HepG2 (cell line): ENCODE data around the gene RASSF7. TPM values are rescaled to one million over a fixed set of nuclear protein-coding genes. Genes with fewer than 3 reads are reported as not detected.

ENCODE experiments used
- AGO2 ChIP-seq: fragments of 200-400 bp; formaldehyde crosslinking; optimal IDR thresholded peaks from 2 replicates; pipeline ENCODE3; 2017; ENCODE audit warnings: mild to moderate bottlenecking, low read depth, low read length, moderate library complexity
- AKAP8 ChIP-seq: sonication (generic); formaldehyde crosslinking; IDR thresholded peaks from 2 replicates; pipeline ENCODE4 v1.5.1; 2020; ENCODE audit warnings: mild to moderate bottlenecking, missing genetic modification reagents
- ATRX ChIP-seq: sonication (generic); formaldehyde crosslinking; IDR thresholded peaks from 2 replicates; pipeline ENCODE4 v1.4.0; 2020; ENCODE audit warnings: missing genetic modification reagents, borderline replicate concordance
- CTCF ChIP-seq: sonication (generic); formaldehyde crosslinking; IDR thresholded peaks from 2 replicates; pipeline ENCODE4 v1.5.0; 2020; ENCODE audit warnings: mild to moderate bottlenecking, missing genetic modification reagents, moderate library complexity
- HIC2 ChIP-seq: sonication (generic); formaldehyde crosslinking; IDR thresholded peaks from 2 replicates; pipeline ENCODE4 v1.9.0; 2022; ENCODE audit warnings: low read depth, missing genetic modification reagents
- HMGXB4 ChIP-seq, 2 experiments: sonication (generic) in 1 of 2; formaldehyde crosslinking in 1 of 2; IDR thresholded peaks; 2 replicates each; pipeline versions ENCODE4 v1.4.0 to v1.6.1; 2018 to 2020; ENCODE audit warnings: missing genetic modification reagents in 2 of 2, borderline replicate concordance in 1 of 2, low read depth in 1 of 2, mild to moderate bottlenecking in 1 of 2, missing biosample characterization in 1 of 2
- KDM4B ChIP-seq: sonication (generic); formaldehyde crosslinking; IDR thresholded peaks from 2 replicates; pipeline ENCODE4 v1.4.0; 2020; ENCODE audit warnings: missing genetic modification reagents
- NONO ChIP-seq, 2 experiments: fragments of 450-650 bp in 1 of 2; sonication (generic) in 1 of 2; formaldehyde crosslinking in 1 of 2; IDR thresholded peaks in 1 of 2; conservative IDR thresholded peaks in 1 of 2; 2 replicates each; pipeline versions ENCODE4 v1.6.1 to v1.8.0; 2017 to 2022; ENCODE audit warnings: mild to moderate bottlenecking in 1 of 2, missing genetic modification reagents in 1 of 2, moderate library complexity in 1 of 2
- NR0B2 ChIP-seq: sonication (generic); formaldehyde crosslinking; IDR thresholded peaks from 2 replicates; pipeline ENCODE4 v1.4.0; 2020; ENCODE audit warnings: mild to moderate bottlenecking, missing genetic modification reagents
- POLR2G ChIP-seq: fragments of 200-400 bp; formaldehyde crosslinking; IDR thresholded peaks from 2 replicates; pipeline ENCODE4 v1.6.1; 2018; ENCODE audit warnings: mild to moderate bottlenecking, low read depth, low read length, moderate library complexity
- RAD21 ChIP-seq: fragments of 450-650 bp; formaldehyde crosslinking; IDR thresholded peaks from 2 replicates; pipeline ENCODE4 v1.5.0; 2020; ENCODE audit warnings: mild to moderate bottlenecking
- ZBTB39 ChIP-seq: sonication (generic); formaldehyde crosslinking; IDR thresholded peaks from 2 replicates; pipeline ENCODE4 v1.5.0; 2020; ENCODE audit warnings: missing genetic modification reagents
- ZHX1 ChIP-seq: sonication (generic); formaldehyde crosslinking; IDR thresholded peaks from 2 replicates; pipeline ENCODE4 v1.8.1; 2022; ENCODE audit warnings: low read depth, mild to moderate bottlenecking, missing genetic modification reagents
- ZNF235 ChIP-seq: sonication (generic); formaldehyde crosslinking; IDR thresholded peaks from 2 replicates; pipeline ENCODE4 v1.8.1; 2023; ENCODE audit warnings: mild to moderate bottlenecking, missing genetic modification reagents, borderline replicate concordance
- ZNF572 ChIP-seq: sonication (generic); formaldehyde crosslinking; IDR thresholded peaks from 2 replicates; pipeline ENCODE4 v1.5.1; 2020; ENCODE audit warnings: mild to moderate bottlenecking, missing genetic modification reagents
- ZNF720 ChIP-seq: sonication (generic); formaldehyde crosslinking; IDR thresholded peaks from 2 replicates; pipeline ENCODE4 v1.4.0; 2020; ENCODE audit warnings: missing genetic modification reagents
- polyA plus RNA-seq, 8 experiments: library from polyadenylated mRNA; depleted of rRNA in 3 of 8; stranded (reverse) in 7 of 8; unstranded in 1 of 8; fragments of >200 nt; fragmentation: Illumina TruSeq in 4 of 8; extraction: Trizol in 4 of 8; gene quantifications; 2 replicates each; pipeline versions ENCODE4 v1.2.1 to v1.2.3, GENCODE V29; 2011 to 2016; ENCODE audit warnings: low read depth in 4 of 8, missing spikeins in 1 of 8, mixed read lengths in 1 of 8; ENCODE audit not compliant: insufficient read depth in 1 of 8
- total RNA-seq, 5 experiments: library from RNA; depleted of rRNA; stranded (reverse); fragments of >200 nt; fragmentation: Illumina TruSeq; extraction: Trizol; gene quantifications; 2 replicates each; pipeline ENCODE4 v1.2.3, GENCODE V29; 2016; ENCODE audit warnings: low read depth in 1 of 5

RASSF7 gene
- total and polyA plus RNA-seq, 2 of the 13 experiments (the other 11 are each of a cell fraction or from before 2014, with no cell fraction given): 20.2 to 28.6 TPM

- peak; percentile 63; the same call in 1 of the 2 replicates for TF ChIP-seq ZNF235 (CRISPR knock-in tag)
- TF ChIP-seq ZBTB39: no peak
- TF ChIP-seq NONO (IDR thresholded peaks at IDR 0.05): no peak
- TF ChIP-seq NONO (CRISPR knock-in tag; conservative IDR thresholded peaks at IDR 0.05): 0 out of 2 replicates have a peak, but pooled peaks have one; percentile 23
- TF ChIP-seq KDM4B: no peak
- TF ChIP-seq RAD21 (CRISPR knock-in tag): 0 out of 2 replicates have a peak, but pooled peaks have one; percentile 19
- no peak for TF ChIP-seq ZNF720 (CRISPR knock-in tag)
- TF ChIP-seq POLR2G: peak; percentile 70; the same call in 1 of the 2 replicates
- TF ChIP-seq ATRX (CRISPR knock-in tag): no peak
- peak; percentile 53 for TF ChIP-seq CTCF
- 0 out of 2 replicates have a peak, but pooled peaks have one; percentile 65 for TF ChIP-seq ZNF572
- TF ChIP-seq AGO2: peak; percentile 80
- TF ChIP-seq HIC2 (CRISPR knock-in tag): peak; percentile 50; the same call in 1 of the 2 replicates
- TF ChIP-seq HMGXB4 (CRISPR knock-in tag; IDR thresholded peaks at IDR 0.05; ENCODE audit: borderline replicate concordance in 1 of 2, low read depth in 1 of 2): peak in 1 of 2 experiments; percentile 46; a peak in 1 of 4 replicates
- TF ChIP-seq ZHX1 (CRISPR knock-in tag): peak; percentile 31; the same call in 1 of the 2 replicates
- 0 out of 2 replicates have a peak, but pooled peaks have one; percentile 49 for TF ChIP-seq NR0B2 (CRISPR knock-in tag)
- TF ChIP-seq AKAP8 (CRISPR knock-in tag): peak; percentile 98
These were observed 5.2 kb downstream of the RASSF7 start (continued) for GRCh38 chr11:565921-566509.
